Uterus (tissue), 4 donors: Measurements from ENCODE around the gene RALGPS1. TPM values are rescaled to one million over a fixed set of nuclear protein-coding genes. Genes with fewer than 3 reads are reported as not detected.

Experiments
- DNase-seq, 2 donors: peaks; one replicate each; pipeline ENCODE4 v3.0.0-alpha.2; 2019 to 2020
- H3K27ac ChIP-seq, 2 donors: fragments of 200-600 bp; sonication (generic); 1 replicate in 1 of 2; 2 replicates in 1 of 2; pipeline ENCODE4 v1.5.1; 2016 to 2018
- H3K27me3 ChIP-seq, 2 donors: fragments of 200-600 bp; sonication (generic); one replicate each; pipeline ENCODE4 v1.5.1; 2018 to 2019; ENCODE audit warnings: control low read depth in 1 of 2
- H3K36me3 ChIP-seq, 2 donors: fragments of 200-600 bp; sonication (generic); one replicate each; pipeline ENCODE4 v1.5.1; 2019; ENCODE audit warnings: control low read depth in 1 of 2
- H3K4me1 ChIP-seq, 2 donors: fragments of 200-600 bp; sonication (generic); one replicate each; pipeline ENCODE4 v1.5.1; 2018 to 2019; ENCODE audit warnings: control low read depth in 1 of 2
- H3K4me3 ChIP-seq, 2 donors: fragments of 200-600 bp; sonication (generic); 1 replicate in 1 of 2; 2 replicates in 1 of 2; pipeline ENCODE4 v1.5.1; 2018 to 2019; ENCODE audit warnings: mild to moderate bottlenecking in 1 of 2
- H3K9me3 ChIP-seq, 2 donors: fragments of 200-600 bp; sonication (generic); one replicate each; pipeline ENCODE4 v1.5.1; 2019; ENCODE audit warnings: control low read depth in 1 of 2
- POLR2A ChIP-seq, 2 donors: fragments of 450-650 bp; IDR thresholded peaks; one replicate each; pipeline ENCODE4 v1.6.1; 2016; ENCODE audit warnings: antibody characterized with exemption in 2 of 2, mild to moderate bottlenecking in 1 of 2, moderate library complexity in 1 of 2
- intact Hi-C: fragments of 100-400 bp; cut with DNase I; formaldehyde crosslinking; loops from one replicate; pipeline ENCODE4 v1.15.1; 2023; ENCODE audit warnings: low total_unique reads
- total RNA-seq, 4 donors: library from RNA; depleted of rRNA in 3 of 4; stranded (reverse); fragments of >200 nt in 3 of 4; gene quantifications; one replicate each; pipeline versions ENCODE4 v1.1.0 to v1.2.4, GENCODE V29; 2014 to 2023
- TF ChIP-seq, protein P1 (sequence below), 4 experiments: fragments of 200-600 bp in 2 of 4; fragments of 450-650 bp in 2 of 4; sonication (generic) in 2 of 4; IDR thresholded peaks; one replicate each; pipeline ENCODE4 v1.5.1; 2016 to 2019; ENCODE audit warnings: antibody characterized with exemption in 4 of 4, mild to moderate bottlenecking in 2 of 4, moderate library complexity in 1 of 4
- donor health status: DM: yes; HTN: yes; CAD: no.

RALGPS1 gene
- total RNA-seq, 4 donors from 2014 or later: 8.5 to 16.7 (median 14.5) TPM

DNA sequence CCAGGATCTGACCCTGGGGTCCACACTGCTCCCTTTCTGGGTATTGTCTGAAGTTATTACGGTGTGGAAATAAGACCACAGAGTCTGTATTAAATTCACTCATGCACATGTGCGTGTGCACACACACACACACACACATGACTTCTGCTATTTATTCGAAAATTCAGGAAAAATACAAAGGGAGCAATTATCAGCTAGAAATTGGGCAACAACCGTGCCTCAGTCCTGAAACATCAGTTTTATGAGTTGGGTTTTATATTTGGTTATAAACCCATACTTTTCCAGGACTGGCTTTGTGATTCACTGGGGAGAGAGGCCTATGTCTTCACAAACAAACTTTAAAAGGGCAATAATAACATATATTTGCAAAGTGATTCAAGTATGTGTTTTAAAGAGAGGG is 117.7 kb downstream of the RALGPS1 start:
- Histone ChIP-seq H3K27me3 (no peaks in the 10 kb centered on the region), H3K27ac (no peak overlapping the region), H3K9me3 (no peaks in the 10 kb centered on the region), H3K4me1 (no peaks in the 10 kb centered on the region), H3K4me3 (no peak overlapping the region), H3K36me3 (no peaks in the 10 kb centered on the region)
- intact Hi-C loops: no loop called here
- DNase-seq: no peak
- no peak for TF ChIP-seq POLR2A (IDR thresholded peaks at IDR 0.05)
- TF ChIP-seq, protein P1, sequence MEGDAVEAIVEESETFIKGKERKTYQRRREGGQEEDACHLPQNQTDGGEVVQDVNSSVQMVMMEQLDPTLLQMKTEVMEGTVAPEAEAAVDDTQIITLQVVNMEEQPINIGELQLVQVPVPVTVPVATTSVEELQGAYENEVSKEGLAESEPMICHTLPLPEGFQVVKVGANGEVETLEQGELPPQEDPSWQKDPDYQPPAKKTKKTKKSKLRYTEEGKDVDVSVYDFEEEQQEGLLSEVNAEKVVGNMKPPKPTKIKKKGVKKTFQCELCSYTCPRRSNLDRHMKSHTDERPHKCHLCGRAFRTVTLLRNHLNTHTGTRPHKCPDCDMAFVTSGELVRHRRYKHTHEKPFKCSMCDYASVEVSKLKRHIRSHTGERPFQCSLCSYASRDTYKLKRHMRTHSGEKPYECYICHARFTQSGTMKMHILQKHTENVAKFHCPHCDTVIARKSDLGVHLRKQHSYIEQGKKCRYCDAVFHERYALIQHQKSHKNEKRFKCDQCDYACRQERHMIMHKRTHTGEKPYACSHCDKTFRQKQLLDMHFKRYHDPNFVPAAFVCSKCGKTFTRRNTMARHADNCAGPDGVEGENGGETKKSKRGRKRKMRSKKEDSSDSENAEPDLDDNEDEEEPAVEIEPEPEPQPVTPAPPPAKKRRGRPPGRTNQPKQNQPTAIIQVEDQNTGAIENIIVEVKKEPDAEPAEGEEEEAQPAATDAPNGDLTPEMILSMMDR (IDR thresholded peaks at IDR 0.05): no peak

DNA sequence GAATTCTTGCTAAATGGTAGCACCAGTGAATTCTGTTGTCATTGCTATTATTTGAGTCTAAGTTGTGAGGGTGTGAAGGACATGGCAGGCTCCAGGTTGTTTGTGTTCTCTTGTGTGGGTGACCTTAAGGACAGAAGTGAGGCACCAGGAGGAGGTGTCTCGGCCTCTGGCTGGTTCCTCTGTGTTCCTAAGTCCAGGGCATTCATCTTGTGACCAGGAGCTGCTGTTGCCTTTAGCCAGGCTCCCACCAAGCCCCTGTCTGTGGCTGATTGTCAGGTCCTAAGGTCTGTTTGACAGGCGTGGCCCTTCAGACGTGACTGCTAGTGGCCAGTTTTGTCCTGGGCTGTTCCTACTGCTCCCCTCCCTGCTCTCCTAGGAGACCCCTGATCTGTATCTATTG is 118.5 kb downstream of the RALGPS1 start:
- H3K9me3 ChIP-seq: no peaks in the 10 kb centered on the region
- H3K27ac ChIP-seq: no peak overlapping the region
- no peaks in the 10 kb centered on the region for H3K27me3 ChIP-seq
- intact Hi-C loops: no loop called here
- TF ChIP-seq, protein P1 (IDR thresholded peaks at IDR 0.05): no peak
- TF ChIP-seq POLR2A (IDR thresholded peaks at IDR 0.05): no peak
- no peaks in the 10 kb centered on the region for H3K36me3 ChIP-seq
- DNase-seq: no peak
- H3K4me3 ChIP-seq: no peak overlapping the region
- H3K4me1 ChIP-seq: no peaks in the 10 kb centered on the region

DNA sequence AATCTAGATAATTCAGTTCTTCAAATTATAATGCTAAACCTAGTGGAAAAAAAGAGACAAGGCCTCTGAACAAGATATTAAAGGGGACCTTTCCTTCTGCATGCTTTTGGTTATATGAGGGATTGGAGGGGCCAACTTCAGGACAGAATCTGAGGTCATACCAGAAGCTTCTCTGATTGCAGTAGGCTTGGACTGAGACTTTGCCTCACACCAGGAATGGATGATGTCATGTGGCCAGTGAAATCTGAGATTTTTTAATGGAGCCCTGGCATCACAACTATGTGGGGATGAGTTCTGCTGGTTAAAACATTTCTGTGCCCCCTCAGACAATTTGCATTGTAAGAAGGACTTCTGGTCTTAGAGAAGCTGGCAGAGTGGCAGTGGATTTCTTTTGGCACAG is 119.2 kb downstream of the RALGPS1 start:
- TF ChIP-seq, protein P1 (IDR thresholded peaks at IDR 0.05): no peak
- no peak for TF ChIP-seq POLR2A (IDR thresholded peaks at IDR 0.05)
- intact Hi-C loops: no loop called here
- no peak overlapping the region for H3K4me3 ChIP-seq
- no peaks in the 10 kb centered on the region for H3K4me1 ChIP-seq
- DNase-seq: no peak
- H3K27ac ChIP-seq: no peak overlapping the region
- H3K27me3 ChIP-seq: no peaks in the 10 kb centered on the region
- H3K9me3 ChIP-seq: no peaks in the 10 kb centered on the region
- no peaks in the 10 kb centered on the region for H3K36me3 ChIP-seq

DNA sequence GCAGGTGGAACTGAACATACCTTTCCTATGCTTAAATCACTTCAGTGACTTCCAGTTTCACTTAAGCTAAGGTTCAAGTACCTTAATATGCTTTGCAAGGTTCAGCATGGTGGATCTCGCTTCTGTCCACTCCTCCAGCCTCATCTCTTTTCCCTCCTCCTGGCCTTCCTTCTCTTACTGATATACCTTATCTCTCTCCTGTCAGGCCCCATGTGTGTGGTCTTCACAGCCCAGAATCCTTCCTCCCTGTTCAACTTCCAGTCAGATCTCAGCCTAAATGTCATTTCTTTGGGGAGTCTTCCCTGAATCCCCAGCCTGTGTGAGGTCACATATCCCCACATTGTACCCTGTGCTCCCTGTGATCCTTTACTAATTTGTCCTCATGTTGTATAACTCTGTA is 120.1 kb downstream of the RALGPS1 start:
- Histone ChIP-seq H3K27me3 (no peaks in the 10 kb centered on the region), H3K36me3 (no peaks in the 10 kb centered on the region), H3K9me3 (no peaks in the 10 kb centered on the region), H3K4me1 (no peaks in the 10 kb centered on the region), H3K27ac (peak overlapping the region in 1 of 2 donors; percentile 33), H3K4me3 (no peak overlapping the region)
- no peak for DNase-seq
- intact Hi-C loops: no loop called here
- TF ChIP-seq, protein P1 (IDR thresholded peaks at IDR 0.05): no peak

DNA sequence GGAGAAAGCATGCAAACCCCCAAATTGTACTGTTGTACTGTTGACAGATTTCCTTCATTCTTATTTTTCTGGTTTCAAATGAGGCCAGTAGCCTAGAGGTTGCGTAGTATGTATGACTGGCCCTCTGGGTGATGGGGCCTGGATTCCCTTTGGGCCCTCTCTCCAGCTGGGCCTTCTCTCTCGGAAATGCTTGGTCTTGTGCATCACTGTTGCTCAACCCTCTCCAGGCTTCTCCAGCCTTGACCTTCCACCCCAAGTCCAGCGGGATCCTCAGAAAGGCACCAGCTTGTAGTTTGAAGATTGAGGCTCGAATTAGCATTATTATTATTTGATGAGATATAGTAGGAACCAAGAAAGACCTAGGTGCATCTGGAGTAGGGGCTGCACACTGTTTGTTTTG is 120.8 kb downstream of the RALGPS1 start:
- no peaks in the 10 kb centered on the region for H3K9me3 ChIP-seq
- H3K27ac ChIP-seq: peak overlapping the region; percentile 6 to 33
- DNase-seq: peak; percentile 46 to 63
- no peaks in the 10 kb centered on the region for H3K4me1 ChIP-seq
- H3K36me3 ChIP-seq: no peaks in the 10 kb centered on the region
- no peaks in the 10 kb centered on the region for H3K27me3 ChIP-seq
- intact Hi-C loops: no loop called here
- TF ChIP-seq POLR2A (IDR thresholded peaks at IDR 0.05): no peak
- H3K4me3 ChIP-seq: no peak overlapping the region

GRCh38 chr9:127035948-127036347 is 121.4 kb downstream of the RALGPS1 start:
- peak; percentile 35 to 55 for DNase-seq
- intact Hi-C loops: no loop called here
- no peak overlapping the region for H3K4me3 ChIP-seq
- H3K9me3 ChIP-seq: no peaks in the 10 kb centered on the region
- H3K36me3 ChIP-seq: no peaks in the 10 kb centered on the region
- H3K27me3 ChIP-seq: no peaks in the 10 kb centered on the region
- H3K4me1 ChIP-seq: no peaks in the 10 kb centered on the region
- peak overlapping the region; percentile 6 to 33 for H3K27ac ChIP-seq
- TF ChIP-seq POLR2A (IDR thresholded peaks at IDR 0.05): no peak
- TF ChIP-seq, protein P1 (IDR thresholded peaks at IDR 0.05): no peak
